ENCODE data around the gene TBC1D14.

DNA sequence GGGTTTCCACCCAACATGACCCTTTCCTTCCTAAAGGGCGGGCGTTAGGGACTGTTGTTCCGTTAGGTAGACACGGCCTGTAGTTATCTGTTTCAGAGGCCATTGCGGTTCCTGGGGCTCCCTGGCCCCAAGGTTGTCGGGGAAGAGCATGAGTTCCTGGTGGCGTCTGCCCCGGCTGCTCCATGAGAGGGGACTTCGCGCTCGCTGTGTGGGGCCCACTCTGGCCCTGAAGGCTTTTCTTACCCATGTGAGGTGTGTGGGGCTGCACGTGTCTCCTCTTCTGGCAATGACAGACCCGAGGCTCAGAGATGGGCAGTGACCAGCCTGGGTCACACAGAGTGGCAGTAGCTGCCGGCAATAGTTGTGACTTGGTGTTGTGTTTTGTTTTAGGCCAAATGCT lies 142.7 kb downstream of the TBC1D14 start:
- TF ChIP-seq, protein P1, sequence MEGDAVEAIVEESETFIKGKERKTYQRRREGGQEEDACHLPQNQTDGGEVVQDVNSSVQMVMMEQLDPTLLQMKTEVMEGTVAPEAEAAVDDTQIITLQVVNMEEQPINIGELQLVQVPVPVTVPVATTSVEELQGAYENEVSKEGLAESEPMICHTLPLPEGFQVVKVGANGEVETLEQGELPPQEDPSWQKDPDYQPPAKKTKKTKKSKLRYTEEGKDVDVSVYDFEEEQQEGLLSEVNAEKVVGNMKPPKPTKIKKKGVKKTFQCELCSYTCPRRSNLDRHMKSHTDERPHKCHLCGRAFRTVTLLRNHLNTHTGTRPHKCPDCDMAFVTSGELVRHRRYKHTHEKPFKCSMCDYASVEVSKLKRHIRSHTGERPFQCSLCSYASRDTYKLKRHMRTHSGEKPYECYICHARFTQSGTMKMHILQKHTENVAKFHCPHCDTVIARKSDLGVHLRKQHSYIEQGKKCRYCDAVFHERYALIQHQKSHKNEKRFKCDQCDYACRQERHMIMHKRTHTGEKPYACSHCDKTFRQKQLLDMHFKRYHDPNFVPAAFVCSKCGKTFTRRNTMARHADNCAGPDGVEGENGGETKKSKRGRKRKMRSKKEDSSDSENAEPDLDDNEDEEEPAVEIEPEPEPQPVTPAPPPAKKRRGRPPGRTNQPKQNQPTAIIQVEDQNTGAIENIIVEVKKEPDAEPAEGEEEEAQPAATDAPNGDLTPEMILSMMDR (IDR thresholded peaks at IDR 0.05) = no peak
- TF ChIP-seq POLR2A (IDR thresholded peaks at IDR 0.05) = no peak

All from right lobe of liver (tissue), 4 donors.